Calu3 (cell line): ENCODE data around the gene PGAM2. TPM values are rescaled to one million over a fixed set of nuclear protein-coding genes. Genes with fewer than 3 reads are reported as not detected.

Source experiments
- Bru-seq: library from RNA; stranded (reverse); fragments of 400-500 nt; gene quantifications from one replicate; lab custom pipeline; 2021; lab: Mats Ljungman, UMichigan
- BruChase-seq, 2 experiments: library from RNA; stranded (reverse); fragments of 400-500 nt; gene quantifications; one replicate each; lab custom pipeline; 2021; lab: Mats Ljungman, UMichigan
- BruUV-seq: library from RNA; stranded (reverse); fragments of 400-500 nt; replicated peaks from 2 replicates; lab custom pipeline; 2021; lab: Mats Ljungman, UMichigan
- CTCF ChIA-PET: fragments of 300-600 bp; sonication (Branson Sonifier 250); formaldehyde crosslinking; loops from one replicate; lab custom pipeline; 2022; ENCODE audit warnings: antibody characterized with exemption; lab: Charles Lee
- DNase-seq: peaks from one replicate; pipeline ENCODE4 v3.0.0; 2022
- H3K27ac Mint-ChIP-seq: one replicate; pipeline ENCODE4 v1.8.0; 2022; ENCODE audit warnings: mixed read lengths; ENCODE audit not compliant: unreplicated experiment
- H3K27me3 Mint-ChIP-seq: one replicate; pipeline ENCODE4 v1.8.0; 2022; ENCODE audit warnings: mixed read lengths; ENCODE audit not compliant: unreplicated experiment
- H3K36me3 Mint-ChIP-seq: one replicate; pipeline ENCODE4 v1.8.0; 2022; ENCODE audit warnings: mild to moderate bottlenecking, moderate library complexity, mixed read lengths; ENCODE audit not compliant: insufficient read depth, unreplicated experiment
- H3K4me1 Mint-ChIP-seq: one replicate; pipeline ENCODE4 v1.8.0; 2022; ENCODE audit warnings: mild to moderate bottlenecking, low read depth, mixed read lengths; ENCODE audit not compliant: unreplicated experiment
- H3K4me3 Mint-ChIP-seq: one replicate; pipeline ENCODE4 v1.8.0; 2022; ENCODE audit warnings: mild to moderate bottlenecking, low read depth, moderate library complexity, mixed read lengths; ENCODE audit not compliant: unreplicated experiment
- H3K9me3 Mint-ChIP-seq: one replicate; pipeline ENCODE4 v1.8.0; 2022; ENCODE audit warnings: low read depth, mixed read lengths; ENCODE audit not compliant: unreplicated experiment
- CTCF ChIP-seq: fragments of 200-600 bp; IDR thresholded peaks from one replicate; pipeline ENCODE4 v1.8.0; 2022; ENCODE audit warnings: antibody characterized with exemption; ENCODE audit not compliant: unreplicated experiment
- intact Hi-C: fragments of 100-400 bp; cut with micrococcal nuclease; formaldehyde crosslinking; loops from one replicate; pipeline ENCODE4 v1.10.0; 2022; ENCODE audit not compliant: unreplicated experiment
- long read RNA-seq: library from polyadenylated mRNA; stranded (forward); transcript quantifications from one replicate; pipeline ENCODE4 v2.0.0, GENCODE V29; 2022
- total RNA-seq: library from RNA; stranded (reverse); gene quantifications from 2 replicates; pipeline ENCODE4 v1.2.3, GENCODE V29; 2022

Gene PGAM2
- 0.87 TPM in 1 of 2 replicates, not detected in the other for total RNA-seq
- percentile 31 among the genes with signal in this experiment for Bru-seq, nascent RNA
- percentile 36 among the genes with signal in this experiment for BruChase-seq, experiment 1, labeled RNA remaining after a 6-hour chase
- percentile 31 among the genes with signal in this experiment for BruChase-seq, experiment 2, labeled RNA remaining after a 2-hour chase
- long read RNA-seq, partial matches to known transcripts = 0 of 1 reads
- long read RNA-seq, other reads (novel, unspliced or antisense) = 1 of 1 reads

DNA sequence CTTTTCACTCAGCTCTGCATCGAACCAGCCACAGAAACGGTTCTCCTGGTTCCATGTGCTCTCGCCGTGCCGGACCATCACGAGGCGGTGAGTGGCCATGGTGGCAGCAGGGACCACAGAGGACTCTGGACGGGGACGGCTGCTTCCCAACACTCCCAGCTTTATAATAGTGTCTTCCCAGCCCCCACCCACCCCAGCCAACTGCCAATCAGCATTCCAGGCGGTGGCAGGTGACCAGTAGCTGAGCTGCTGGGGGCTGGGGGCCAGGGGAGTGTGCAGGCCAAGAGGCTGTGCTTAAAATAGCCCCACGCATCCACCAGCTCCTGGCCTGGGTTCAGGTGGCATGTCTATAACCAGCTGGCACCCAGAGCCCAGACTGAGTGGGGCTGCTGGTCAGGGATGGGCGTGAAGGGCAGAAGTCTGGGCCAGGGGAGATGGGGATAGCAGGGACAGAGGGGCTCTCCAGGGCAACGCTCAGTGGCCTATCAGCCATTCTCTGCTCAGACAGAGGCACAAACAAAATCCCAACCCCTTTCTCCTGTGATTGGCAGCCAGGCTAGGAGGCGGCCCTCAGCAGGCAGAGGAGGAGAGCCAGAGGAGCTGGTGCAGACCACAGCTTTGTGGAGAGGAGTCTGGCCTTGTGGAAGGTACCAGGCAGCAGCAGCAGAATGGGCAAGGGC, at the start of gene PGAM2:
TSS of gene PGAM2 (minus strand) at position 137 of the 680 bp plus-strand sequence. CDS start at position 99, 38 bp downstream.
- DNase-seq = no peak
- peak within 1 kb of the TSS; percentile 55 for H3K27ac Mint-ChIP-seq
- H3K27me3 Mint-ChIP-seq = no peaks in the 10 kb centered on the region
- intact Hi-C loops = no loop called here
- H3K36me3 Mint-ChIP-seq = peaks cover 68% of the 10 kb centered on the region
- BruUV-seq = no TSS peak
- TF ChIP-seq CTCF = no peak
- H3K4me3 Mint-ChIP-seq = no peak within 1 kb of the TSS
- H3K4me1 Mint-ChIP-seq = peaks cover 23% of the 10 kb centered on the region
- CTCF ChIA-PET = interaction anchor here (0.6 kb wide), 1 partner anchor 30 kb away, joined by 5 read pairs; no protein-coding TSS in a partner anchor
- no peaks in the 10 kb centered on the region for H3K9me3 Mint-ChIP-seq

DNA sequence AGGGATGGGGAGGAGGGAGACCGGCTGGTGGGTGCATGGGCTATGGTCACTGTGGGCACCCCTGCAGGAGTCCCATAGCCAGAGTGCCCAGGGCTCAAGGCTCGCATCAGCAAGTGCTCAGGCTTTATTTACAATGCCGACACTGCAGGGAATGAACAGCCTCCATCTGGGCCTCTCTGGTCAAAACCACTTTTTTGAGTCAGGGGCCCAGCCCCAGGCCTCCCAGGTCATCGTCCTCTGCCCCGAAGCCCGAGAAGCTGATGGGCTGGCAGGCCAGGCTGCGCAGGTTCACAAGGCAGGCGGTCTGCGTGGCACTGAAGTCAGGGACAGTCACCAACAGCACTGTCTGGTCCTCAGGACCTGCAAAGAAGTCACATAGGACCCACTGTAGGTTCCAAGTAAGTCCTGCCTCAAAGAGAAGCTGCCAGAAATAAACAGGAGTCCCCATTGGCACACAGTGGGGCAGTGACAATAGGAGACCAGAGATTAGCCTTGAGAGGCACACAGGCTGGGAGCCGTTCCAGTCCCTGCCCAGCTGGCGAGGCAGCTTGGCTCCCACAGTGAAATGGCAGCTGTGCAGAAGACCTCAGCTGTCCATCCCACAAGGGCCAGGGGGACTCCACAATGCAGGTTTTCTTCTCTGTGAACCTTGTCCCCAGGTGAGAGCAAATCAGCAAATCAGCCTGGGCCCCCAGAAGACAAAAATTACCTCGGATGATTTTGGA, 49.4 kb upstream of the PGAM2 start:
- no TSS peak for BruUV-seq
- H3K4me3 Mint-ChIP-seq = no peak overlapping the region

GRCh38 chr7:44113764-44114354, 48.5 kb upstream of the PGAM2 start:
- no peak for DNase-seq
- peaks cover 50% of the 10 kb centered on the region for H3K36me3 Mint-ChIP-seq
- no peaks in the 10 kb centered on the region for H3K4me1 Mint-ChIP-seq
- no peak overlapping the region for H3K4me3 Mint-ChIP-seq
- intact Hi-C loops = no loop called here
- H3K9me3 Mint-ChIP-seq = no peaks in the 10 kb centered on the region
- peaks cover 35% of the 10 kb centered on the region for H3K27me3 Mint-ChIP-seq
- no TSS peak for BruUV-seq
- no peak overlapping the region for H3K27ac Mint-ChIP-seq
- CTCF ChIA-PET = no interaction called here
- TF ChIP-seq CTCF = no peak

More for the DNA sequence above, 49.4 kb upstream of the PGAM2 start:
- intact Hi-C loops = no loop called here
- peaks cover 50% of the 10 kb centered on the region for H3K36me3 Mint-ChIP-seq
- CTCF ChIA-PET = no interaction called here
- DNase-seq = no peak
- H3K27ac Mint-ChIP-seq = no peak overlapping the region
- H3K27me3 Mint-ChIP-seq = peaks cover 29% of the 10 kb centered on the region
- no peaks in the 10 kb centered on the region for H3K9me3 Mint-ChIP-seq
- H3K4me1 Mint-ChIP-seq = no peaks in the 10 kb centered on the region
- no peak for TF ChIP-seq CTCF
